GM19099 (cell line): ENCODE measurements around the gene NECAB2.

Experiments used
- POLR2A ChIP-seq: IDR thresholded peaks from 3 replicates; pipeline ENCODE4 v1.6.1; 2011; ENCODE audit warnings: low read depth; ENCODE audit not compliant: insufficient read length; ENCODE audit errors: extremely low read depth

The NECAB2 gene

DNA sequence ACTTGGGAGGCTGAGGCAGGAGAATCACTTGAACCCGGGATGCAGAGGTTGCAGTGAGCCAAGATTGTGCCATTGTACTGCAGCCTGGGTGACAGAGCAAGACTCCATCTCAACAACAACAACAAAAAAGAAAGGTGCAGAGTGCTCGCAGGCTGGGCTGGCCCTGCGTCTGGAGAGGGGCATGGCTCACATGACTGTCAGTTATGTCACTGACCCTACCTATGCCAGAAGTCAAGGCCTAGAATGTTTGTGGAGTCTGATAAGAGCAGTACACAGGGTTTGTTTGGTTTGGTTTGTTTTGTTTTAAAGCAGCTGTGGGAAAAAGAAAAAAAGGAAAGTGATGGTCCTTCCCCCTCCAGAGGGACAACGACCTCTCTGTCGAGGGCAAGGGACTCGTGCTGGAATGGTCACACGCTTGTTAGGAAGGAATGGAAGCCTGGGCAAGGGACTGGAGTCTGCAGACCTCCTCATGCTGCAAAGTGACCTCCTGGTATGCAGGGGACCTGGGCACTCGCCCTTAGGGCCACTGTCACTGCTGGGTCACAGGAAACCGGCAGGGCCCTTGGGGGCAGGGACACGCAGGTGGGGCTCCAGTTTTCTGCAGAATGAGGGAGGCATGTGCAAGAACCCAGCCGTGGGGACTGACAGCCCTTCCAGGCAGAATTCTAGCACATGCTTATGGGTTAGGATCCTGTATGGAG lies 25.1 kb upstream of the NECAB2 start:
- no peak for TF ChIP-seq POLR2A

DNA sequence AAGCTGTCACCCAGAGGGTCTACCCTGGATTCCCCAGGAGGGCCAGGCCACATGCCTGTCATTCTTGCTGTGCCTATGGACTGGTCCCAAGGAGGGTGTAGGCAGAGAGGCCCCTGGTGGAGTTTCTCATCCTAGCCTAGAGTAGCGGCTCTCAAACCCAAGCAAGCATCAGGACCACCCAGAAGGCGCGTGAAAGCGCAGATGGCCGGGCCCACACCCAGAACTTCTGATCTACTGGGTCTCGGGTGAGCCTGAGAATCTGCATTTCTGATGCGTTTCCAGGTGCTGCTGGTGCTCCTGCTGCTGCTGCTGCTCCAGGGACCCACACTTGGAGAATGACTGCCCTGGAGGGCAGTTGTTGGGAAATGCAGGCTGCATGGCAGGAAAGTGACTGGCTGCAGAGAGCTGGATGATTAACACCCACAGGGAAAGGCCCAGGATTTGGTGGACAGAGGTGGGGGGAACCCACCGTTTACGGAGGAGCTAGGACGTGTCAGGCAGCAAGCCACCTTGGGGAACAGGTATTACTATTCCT lies 24.5 kb upstream of the NECAB2 start:
- no peak for TF ChIP-seq POLR2A

- no peak for TF ChIP-seq POLR2A
Measured at GRCh38 chr16:83945587-83945986, 22.5 kb upstream of the NECAB2 start.

DNA sequence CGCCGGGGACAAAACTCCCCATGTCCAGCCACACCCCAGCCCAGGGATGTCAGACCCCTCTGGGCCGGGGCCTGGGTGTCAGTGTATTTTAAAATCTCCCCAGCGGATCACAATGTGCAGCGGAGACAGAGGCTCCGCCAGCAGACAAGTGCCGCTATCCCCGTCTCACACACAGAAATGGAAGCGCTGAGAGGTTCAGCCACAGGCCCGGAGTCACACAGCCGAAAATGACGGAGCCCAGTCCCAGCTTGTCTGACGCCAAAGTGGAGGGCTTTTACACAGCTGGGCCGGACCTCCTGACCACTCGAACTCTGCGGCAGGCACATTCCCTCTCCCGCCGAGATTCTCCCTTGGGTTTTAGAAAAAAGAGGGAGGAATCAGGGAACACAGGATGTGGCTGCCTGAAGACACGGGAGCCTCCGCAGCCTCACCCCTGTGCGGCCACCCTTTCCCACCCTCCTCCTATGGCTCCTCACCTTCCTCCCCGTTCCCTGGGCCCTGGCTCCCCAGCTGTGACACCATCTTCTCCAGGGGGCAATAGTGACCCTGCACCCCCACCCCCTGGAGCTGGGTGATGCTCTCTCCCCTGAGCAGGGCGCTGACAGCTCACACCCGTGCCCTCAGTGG lies 21.8 kb upstream of the NECAB2 start:
- no peak for TF ChIP-seq POLR2A

- no peak for TF ChIP-seq POLR2A
Measured at GRCh38 chr16:83946781-83947566, 21.1 kb upstream of the NECAB2 start.

- no peak for TF ChIP-seq POLR2A
Measured at GRCh38 chr16:83947642-83948234, 20.3 kb upstream of the NECAB2 start.

DNA sequence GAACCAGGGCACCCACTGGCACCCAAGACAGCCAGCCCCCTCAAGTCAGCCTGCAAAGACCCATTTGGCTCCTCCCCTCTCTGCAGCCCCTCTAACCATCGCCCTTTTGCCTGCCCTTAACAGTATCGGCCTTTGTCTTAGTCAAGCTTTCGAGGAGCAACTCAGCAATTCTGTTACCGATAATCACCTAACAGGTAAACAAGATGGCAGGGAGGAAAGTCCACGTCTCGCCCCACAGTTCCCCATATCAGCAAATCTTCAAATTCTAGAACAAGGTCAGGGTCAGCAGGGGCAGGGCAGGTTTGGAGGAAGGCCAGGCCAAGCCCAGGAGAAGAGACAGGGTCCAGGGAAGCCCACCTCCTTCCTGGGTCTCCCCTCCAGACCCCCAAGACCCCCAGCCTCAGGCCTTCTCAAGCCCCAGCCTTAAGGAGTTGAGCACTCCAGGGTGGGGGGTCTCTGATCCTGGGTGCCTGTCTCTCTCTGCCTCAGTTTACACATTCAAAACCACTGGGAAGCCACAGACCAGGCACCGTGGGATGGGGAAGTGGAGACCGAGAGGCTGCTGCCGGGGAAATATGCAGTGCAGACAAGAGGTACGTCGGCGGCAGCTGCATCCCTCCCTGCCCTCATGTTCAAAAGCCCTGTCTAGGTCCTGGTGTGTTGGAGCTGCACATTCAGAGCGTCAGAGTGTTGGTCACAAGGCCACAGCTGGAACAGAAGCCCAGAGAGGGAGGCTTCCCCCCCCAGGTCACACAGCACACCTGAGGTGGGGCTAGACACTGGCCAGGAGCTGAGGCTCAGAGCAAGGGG lies 18.9 kb upstream of the NECAB2 start:
- TF ChIP-seq POLR2A: no peak

DNA sequence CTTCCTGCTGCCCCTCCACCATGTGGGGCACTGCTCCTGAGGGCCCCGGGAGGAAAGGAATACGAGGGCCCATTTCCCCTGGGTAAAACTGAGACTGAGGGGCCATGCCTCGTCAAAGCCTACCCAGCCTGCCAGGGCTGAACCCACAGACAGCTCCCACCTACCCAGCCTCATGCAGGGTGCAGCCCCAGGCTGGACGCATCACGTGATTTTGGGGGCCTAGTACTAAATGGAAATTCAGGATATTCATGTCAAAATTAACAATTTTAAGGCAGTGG lies 18.4 kb upstream of the NECAB2 start:
- TF ChIP-seq POLR2A: no peak

- no peak for TF ChIP-seq POLR2A
Measured at GRCh38 chr16:83951544-83951943, 16.5 kb upstream of the NECAB2 start.

DNA sequence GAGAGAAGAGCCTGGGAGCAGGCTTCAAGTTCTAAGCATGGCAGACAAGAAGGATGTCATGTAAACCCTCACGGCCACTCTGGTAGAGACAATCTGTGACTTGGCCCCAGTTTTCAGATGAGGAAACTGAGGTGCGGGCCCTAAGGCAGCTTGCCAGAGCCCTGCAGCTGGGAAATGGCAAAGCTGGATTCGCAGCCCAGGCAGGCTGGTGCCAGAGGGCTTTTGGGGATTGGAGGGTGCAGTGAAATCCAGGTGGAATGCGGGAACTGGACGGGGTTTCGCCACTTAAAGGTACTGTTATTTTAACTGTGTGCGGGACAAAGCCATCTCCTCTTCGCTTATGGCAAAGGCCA lies 15.5 kb upstream of the NECAB2 start:
- no peak for TF ChIP-seq POLR2A

DNA sequence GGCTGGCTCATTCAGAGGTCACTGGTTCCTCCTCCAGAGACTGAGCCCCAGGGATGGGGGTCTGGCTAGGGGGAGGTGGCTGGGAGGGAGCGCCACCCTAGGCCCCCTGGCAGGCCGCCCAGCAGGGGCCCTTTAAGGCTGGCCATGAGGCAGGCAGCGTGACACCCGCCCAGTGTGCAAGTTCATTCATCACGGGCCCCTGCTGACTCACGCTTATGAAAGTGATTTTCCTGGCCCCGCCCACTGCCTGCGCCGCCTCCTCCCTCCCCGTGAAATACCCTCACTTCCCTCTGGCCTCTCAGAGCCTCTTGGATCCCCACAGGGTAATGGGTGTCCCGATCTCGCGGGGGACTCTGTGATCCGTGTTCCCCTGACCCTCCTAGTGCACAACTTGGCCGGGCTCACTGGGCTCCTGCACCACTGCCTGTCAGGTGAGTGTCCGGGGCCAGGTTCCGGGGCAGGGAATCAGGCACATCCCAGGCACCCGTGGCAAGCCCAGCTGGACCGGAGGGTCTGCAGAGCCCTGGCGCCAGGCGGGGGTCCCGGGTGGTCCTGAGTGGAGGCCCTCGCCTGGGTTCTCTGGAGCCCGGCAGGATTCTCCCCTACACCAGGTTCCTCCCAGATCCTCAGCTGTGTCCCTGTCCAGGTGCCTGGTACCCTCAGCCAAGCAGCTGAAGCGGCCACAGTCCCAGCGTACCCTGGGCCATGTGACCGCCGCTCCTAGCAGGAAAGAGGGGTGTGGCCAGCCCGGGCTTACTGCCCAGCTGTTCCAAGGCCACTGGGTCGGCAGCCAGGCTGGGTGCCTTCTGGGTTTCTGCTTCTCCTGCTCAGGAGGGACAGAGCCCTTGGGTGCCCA lies 14.9 kb upstream of the NECAB2 start, which contains the start of gene OSGIN1:
Gene OSGIN1 (plus strand): TSS at position 301 of the 856 bp plus-strand sequence. CDS start 4,432 bp downstream, outside the sequence.
- peak; percentile 54 for TF ChIP-seq POLR2A

- no peak for TF ChIP-seq POLR2A
Measured at GRCh38 chr16:83953796-83954576, 14.1 kb upstream of the NECAB2 start.

DNA sequence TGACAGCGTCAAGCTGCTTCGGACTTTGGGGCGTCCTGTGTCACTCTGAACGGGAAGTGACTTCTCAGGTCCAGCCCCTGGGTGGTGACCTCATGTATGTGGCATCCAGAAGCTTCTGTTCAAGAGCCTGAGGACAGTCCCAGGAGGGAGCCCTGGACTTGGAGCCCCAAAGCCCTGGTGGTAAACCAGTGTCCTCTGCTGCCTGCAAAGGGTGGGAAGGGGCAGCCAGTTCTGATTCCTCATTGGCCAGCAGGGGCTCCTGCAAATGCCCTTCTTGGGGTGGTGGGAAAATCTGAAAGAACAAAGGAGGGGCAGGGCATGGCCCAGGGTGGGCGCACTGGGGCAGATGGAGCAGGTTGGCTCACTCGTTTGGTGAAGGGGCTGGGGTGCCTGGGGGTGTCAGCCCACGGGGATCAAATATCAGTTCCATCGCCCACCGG lies 13.4 kb upstream of the NECAB2 start:
- no peak for TF ChIP-seq POLR2A
